ENCODE measurements around the gene TMEM150C.

DNA sequence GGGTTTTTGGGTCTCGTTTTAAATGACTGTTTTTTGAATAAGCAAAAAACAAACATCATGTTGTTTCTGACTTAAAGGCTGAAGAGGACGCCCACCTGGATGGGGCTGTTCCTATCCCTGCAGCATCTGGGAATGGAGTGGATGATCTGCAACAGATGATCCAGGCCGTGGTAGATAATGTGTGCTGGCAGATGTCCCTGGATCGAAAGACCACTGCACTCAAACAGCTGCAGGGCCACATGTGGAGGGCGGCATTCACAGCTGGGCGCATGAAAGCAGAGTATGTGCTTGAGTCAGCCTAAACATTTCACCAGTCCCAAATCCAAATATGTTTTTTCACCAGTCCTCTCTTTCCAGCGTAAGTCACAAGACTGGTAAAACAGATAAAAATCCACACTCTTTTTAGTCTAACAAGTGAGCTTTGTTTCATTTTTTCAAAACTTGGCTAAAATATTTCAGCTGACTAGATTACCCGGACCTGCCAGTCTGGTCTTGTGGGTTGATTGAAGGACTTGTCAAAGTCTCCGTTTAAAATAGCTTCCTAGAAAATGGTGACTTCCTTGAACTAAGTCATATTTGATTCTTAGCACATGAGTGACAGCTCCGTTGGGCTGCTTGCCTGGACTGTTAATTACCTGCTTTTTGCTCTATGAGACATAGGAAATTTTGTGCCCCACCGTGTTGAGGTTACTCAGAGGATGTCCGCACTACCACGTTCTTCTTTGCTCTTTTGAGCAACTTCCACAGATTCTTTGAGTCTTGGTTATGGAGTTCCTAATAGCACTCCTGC lies 110.6 kb downstream of the TMEM150C start:
- TF ChIP-seq POLR2A (IDR thresholded peaks at IDR 0.05): no peak
- TF ChIP-seq, protein P1, sequence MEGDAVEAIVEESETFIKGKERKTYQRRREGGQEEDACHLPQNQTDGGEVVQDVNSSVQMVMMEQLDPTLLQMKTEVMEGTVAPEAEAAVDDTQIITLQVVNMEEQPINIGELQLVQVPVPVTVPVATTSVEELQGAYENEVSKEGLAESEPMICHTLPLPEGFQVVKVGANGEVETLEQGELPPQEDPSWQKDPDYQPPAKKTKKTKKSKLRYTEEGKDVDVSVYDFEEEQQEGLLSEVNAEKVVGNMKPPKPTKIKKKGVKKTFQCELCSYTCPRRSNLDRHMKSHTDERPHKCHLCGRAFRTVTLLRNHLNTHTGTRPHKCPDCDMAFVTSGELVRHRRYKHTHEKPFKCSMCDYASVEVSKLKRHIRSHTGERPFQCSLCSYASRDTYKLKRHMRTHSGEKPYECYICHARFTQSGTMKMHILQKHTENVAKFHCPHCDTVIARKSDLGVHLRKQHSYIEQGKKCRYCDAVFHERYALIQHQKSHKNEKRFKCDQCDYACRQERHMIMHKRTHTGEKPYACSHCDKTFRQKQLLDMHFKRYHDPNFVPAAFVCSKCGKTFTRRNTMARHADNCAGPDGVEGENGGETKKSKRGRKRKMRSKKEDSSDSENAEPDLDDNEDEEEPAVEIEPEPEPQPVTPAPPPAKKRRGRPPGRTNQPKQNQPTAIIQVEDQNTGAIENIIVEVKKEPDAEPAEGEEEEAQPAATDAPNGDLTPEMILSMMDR (IDR thresholded peaks at IDR 0.05): no peak
- TF ChIP-seq POLR2AphosphoS5 (IDR thresholded peaks at IDR 0.05): no peak

All from stomach (tissue), 4 donors.